ENCODE results near the gene PIBF1. TPM values are rescaled to one million over a fixed set of nuclear protein-coding genes. Genes with fewer than 3 reads are reported as not detected.

PIBF1 gene
- total and polyA plus RNA-seq, 7 donors: 5.4 to 12.8 (median 7.5) TPM

- intact Hi-C loops (cut with DNase I): no loop called here
- H3K4me1 ChIP-seq: no peaks in the 10 kb centered on the region
- no peak for TF ChIP-seq CTCF (IDR thresholded peaks at IDR 0.05)
Measured at GRCh38 chr13:72751220-72751619, 30.7 kb upstream of the PIBF1 start.

GRCh38 chr13:72754111-72754510, 27.8 kb upstream of the PIBF1 start:
- no peak overlapping the region for H3K4me3 ChIP-seq
- no peaks in the 10 kb centered on the region for H3K4me1 ChIP-seq
- H3K9me3 ChIP-seq: peaks cover 8% of the 10 kb centered on the region
- peaks cover 2 to 83% of the 10 kb centered on the region in 2 donors for H3K36me3 ChIP-seq (ENCODE audit: insufficient read depth in 1 of 2, low read depth in 1 of 2)
- DNase-seq (no peak), ATAC-seq (no peak)
- WGBS, 3 donors: 88 to 92% (median 89%) methylated on average over 6 of the region's 6 CpGs
- intact Hi-C loops (cut with DNase I): no loop called here
- no peak for TF ChIP-seq CTCF (IDR thresholded peaks at IDR 0.05)
- H3K27me3 ChIP-seq (ENCODE audit: insufficient read depth in 3 of 3, low read length in 2 of 3): no peaks in the 10 kb centered on the region
- H3K27ac ChIP-seq: no peak overlapping the region

More at GRCh38 chr13:72751220-72751619, 30.7 kb upstream of the PIBF1 start:
- Histone ChIP-seq H3K36me3 (ENCODE audit: insufficient read depth in 1 of 2, low read depth in 1 of 2) (peaks cover 6 to 73% of the 10 kb centered on the region in 2 donors), H3K4me3 (no peak overlapping the region), H3K9me3 (peaks cover 8% of the 10 kb centered on the region), H3K27me3 (ENCODE audit: insufficient read depth in 3 of 3, low read length in 2 of 3) (no peaks in the 10 kb centered on the region), H3K27ac (no peak overlapping the region)
- DNase-seq (no peak), ATAC-seq (no peak)

- no peak for ATAC-seq
Measured at GRCh38 chr13:72757792-72758535, 24.0 kb upstream of the PIBF1 start.

GRCh38 chr13:72760189-72760588, 21.7 kb upstream of the PIBF1 start:
- no peak for DNase-seq
- intact Hi-C loops (cut with DNase I): no loop called here
- no peak overlapping the region for H3K4me3 ChIP-seq
- H3K9me3 ChIP-seq: no peaks in the 10 kb centered on the region
- WGBS, 3 donors: 95 to 96% (median 95%) methylated on average over 3 of the region's 3 CpGs
- no peaks in the 10 kb centered on the region for H3K27me3 ChIP-seq (ENCODE audit: insufficient read depth in 3 of 3, low read length in 2 of 3)
- ATAC-seq: no peak
- H3K4me1 ChIP-seq: no peaks in the 10 kb centered on the region
- no peak overlapping the region for H3K27ac ChIP-seq
- TF ChIP-seq CTCF (IDR thresholded peaks at IDR 0.05): no peak
- H3K36me3 ChIP-seq (ENCODE audit: insufficient read depth in 1 of 2, low read depth in 1 of 2): peaks cover 7 to 100% of the 10 kb centered on the region in 2 donors

More at GRCh38 chr13:72757792-72758535, 24.0 kb upstream of the PIBF1 start:
- no peaks in the 10 kb centered on the region for H3K4me1 ChIP-seq
- no peak for TF ChIP-seq CTCF (IDR thresholded peaks at IDR 0.05)
- H3K27me3 ChIP-seq (ENCODE audit: insufficient read depth in 3 of 3, low read length in 2 of 3): no peaks in the 10 kb centered on the region
- WGBS, 3 donors: 69 to 71% (median 71%) methylated on average over 4 of the region's 4 CpGs
- DNase-seq: no peak
- intact Hi-C loops (cut with DNase I): no loop called here
- peaks cover 4 to 100% of the 10 kb centered on the region in 2 donors for H3K36me3 ChIP-seq (ENCODE audit: insufficient read depth in 1 of 2, low read depth in 1 of 2)
- H3K27ac ChIP-seq: no peak overlapping the region
- no peaks in the 10 kb centered on the region for H3K9me3 ChIP-seq
- H3K4me3 ChIP-seq: no peak overlapping the region

- Histone ChIP-seq H3K27ac (no peak overlapping the region), H3K36me3 (ENCODE audit: insufficient read depth in 1 of 2, low read depth in 1 of 2) (peaks cover 16 to 100% of the 10 kb centered on the region in 2 donors), H3K27me3 (ENCODE audit: insufficient read depth in 3 of 3, low read length in 2 of 3) (no peaks in the 10 kb centered on the region), H3K4me1 (no peaks in the 10 kb centered on the region), H3K9me3 (no peaks in the 10 kb centered on the region), H3K4me3 (no peak overlapping the region)
- ATAC-seq (no peak), DNase-seq (no peak)
- intact Hi-C loops (cut with DNase I): no loop called here
- no peak for TF ChIP-seq CTCF (IDR thresholded peaks at IDR 0.05)
- WGBS, 3 donors: 68 to 84% (median 70%) methylated on average over 2 of the region's 2 CpGs
Measured at GRCh38 chr13:72763411-72763810, 18.5 kb upstream of the PIBF1 start.
